Iris pigment epithelial cell (primary cell): ENCODE results near the gene TACC3.

Source experiments
- DNase-seq: peaks from one replicate; pipeline ENCODE4 v3.0.0-alpha.2; 2011; ENCODE audit warnings: low read depth

TACC3 gene

DNA sequence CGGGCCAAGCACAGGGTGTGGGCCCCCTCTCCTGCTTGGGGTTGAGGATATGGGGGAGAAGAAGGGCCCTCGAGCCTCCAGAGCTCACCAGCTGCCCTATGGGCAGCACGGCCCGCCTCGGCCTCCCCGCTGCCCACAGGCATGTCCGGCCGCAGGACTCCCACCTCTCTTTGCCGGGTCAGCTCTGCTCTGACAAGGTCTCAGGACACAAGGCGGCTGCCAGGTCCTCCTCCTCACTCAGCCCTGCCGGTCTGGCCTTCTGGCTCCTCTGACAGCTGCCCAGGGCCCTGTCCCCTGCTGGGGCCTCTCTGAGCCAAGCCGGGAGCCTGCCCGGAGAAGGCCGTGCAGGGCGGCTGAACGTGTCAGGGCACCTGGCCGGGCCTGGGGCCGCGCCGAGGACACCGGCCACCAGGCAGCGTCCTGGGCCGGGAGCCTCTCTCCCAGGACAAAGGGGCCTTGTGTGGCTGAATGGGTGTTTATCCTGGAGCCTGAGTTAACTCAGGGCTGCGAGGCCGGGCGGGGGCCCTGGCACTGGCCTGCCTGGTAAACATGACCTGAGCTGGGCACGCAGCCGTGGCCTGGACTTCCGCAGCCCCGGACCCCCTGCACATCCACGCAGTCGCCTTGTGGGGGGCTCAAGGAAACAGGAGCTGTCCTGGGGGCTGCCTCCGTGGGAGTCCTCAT is 25.7 kb downstream of the TACC3 start:
- no peak for DNase-seq

DNA sequence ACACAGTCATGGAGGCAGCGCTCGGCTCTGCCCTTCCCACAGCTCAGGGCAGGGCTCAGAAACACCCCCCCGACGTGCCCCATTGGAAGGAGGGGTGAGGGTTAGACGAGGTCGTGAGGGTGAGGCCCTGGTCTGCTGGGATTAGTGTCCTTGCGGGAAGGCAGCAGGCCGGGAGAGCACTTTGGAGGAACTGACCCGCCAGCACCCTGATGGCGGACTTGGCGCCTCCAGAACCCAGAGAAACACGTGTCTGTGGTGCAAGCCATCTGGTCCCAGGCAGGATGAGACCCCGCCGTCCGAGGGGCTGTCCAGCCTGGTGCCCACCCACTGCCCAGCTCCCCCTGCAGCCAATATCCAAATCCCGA is 26.3 kb downstream of the TACC3 start:
- DNase-seq, result no peak

DNA sequence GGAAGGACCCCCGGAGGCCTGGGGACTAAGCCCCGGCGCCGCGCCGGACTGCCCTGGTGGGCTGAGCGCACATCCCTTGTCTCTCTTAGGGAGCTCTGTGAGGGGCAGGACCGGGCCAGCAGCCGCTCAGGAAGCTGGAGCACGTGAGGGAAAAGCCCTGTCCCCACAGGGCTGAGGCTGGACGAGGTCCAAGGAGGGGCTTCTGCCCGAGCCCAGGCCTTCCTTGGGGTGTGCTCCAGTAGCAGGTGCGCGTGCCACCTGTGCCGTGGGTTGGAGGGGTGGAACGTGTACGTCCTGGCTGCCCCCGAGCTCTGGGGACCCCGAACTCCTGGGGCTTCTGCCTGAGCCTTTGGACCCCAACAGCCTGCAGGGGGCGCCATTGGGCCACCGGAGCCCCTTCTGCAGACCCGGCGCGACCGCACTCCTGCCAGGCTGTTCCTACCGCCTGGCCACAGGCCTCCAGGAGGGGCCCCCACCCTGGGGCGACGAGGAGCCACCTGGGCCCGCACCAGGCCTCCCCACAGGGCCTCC is 27.2 kb downstream of the TACC3 start:
- peak; percentile 48 for DNase-seq

DNA sequence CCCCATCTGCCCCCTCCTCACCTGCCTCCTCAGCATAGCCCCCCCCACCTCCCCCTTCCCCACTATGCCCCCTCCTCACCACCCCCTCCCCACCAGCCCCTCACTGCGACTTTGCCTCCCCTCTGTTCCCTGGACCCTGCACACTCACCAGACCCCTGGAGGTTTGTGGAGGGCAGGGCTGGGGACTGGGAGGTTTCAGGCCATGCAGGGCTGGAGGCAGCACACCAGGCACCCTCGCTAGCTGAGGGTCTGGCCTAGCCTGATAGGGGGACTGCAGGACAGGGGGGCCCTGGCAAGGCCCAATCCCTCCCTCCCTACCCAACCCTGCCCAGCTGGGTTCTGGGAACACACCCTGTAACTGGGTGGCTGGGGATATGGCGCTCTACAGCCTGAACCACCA is 28.0 kb downstream of the TACC3 start:
- DNase-seq, result no peak

DNA sequence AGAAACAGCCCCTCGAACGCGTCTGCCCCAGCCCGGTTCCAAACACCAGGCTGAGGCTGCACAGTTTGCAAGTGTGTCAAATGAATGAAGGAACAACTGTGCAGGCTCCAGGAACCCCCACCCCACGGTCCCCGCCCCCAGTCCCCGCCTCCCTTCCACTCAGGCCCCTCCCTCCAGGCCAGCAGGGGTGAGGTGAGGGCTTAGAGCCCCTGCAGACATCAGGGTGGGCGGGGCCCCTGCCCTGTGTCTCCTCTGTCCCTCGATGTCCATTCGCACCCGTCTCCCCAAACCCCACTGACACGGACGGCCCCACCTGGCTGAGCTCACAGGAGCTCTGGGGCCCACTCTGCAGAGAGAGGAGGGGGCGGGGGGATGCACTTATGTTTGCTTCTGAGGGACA is 28.5 kb downstream of the TACC3 start:
- no peak for DNase-seq

DNA sequence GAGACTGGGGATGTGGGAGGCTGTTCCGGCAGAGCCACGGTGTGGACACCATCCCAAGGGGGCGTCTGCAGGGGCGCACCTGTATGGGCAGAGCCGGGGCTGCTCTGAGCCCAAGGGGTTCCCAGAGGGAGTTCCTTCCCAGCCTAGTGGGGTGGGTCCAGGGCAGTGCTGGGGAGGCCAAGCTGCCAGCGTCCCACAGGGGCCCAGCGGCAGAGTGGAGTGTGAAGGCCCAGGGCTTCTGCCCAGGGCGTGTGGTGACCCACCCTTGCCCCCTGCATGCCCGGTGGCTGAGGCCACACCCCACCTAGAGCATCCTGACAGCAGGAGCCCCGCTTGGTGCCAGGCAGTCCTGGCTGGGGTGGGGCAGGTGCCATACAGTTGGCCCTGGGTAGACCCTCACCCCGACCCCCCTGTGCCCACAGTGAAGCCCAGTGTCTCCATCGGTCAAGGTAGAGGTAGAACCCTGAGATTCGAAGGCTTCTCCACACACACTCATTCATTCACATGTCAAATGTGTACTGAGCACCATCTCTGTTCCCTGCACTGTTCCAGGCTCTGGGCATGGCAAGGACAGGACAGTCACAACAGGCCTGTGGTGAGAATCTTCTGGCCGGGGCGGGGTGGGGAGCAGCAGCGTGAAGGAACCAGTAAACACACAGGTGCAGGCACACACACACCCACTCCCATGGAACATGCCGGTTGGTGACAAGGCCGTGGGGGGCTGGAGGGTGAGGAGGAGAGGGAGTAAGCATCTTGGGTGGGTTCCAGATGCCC is 29.2 kb downstream of the TACC3 start:
- DNase-seq, result no peak

DNA sequence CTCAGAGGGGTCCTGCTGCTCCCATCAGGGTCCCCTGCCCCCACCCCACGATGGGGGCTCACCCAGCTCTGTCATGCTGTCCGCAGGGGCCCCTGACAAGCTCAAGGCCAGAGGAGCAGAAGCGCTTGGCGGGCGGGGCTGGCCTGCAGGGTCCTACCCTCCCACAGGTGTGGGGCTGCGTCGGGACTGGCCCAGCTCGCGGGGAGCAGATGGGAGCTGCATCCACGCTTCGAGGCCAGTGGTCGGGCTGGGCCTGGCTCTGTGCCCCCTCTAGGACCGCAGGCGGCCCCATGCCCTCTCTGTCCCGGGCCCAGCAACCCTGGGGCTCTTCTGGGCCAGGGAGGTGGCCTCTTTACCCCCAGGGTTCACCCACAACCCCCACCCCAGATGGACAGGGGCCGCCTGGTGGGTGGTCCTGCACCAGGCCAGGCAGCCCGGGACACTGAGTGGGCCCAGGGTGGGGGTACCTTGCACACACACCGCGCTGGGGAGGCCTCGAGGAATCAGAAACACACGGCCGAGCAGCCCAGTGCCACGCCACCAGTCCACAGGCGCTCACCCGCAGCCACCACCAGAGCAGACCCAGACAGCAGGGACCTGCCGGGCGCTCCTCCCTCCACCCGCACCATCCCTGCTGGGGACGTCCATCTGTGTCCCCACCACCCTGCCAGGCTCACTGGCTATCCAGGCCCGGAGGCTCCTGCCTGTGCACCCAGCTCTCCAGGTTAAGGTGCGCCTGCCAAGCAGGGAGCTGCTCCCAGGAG is 30.0 kb downstream of the TACC3 start:
- DNase-seq, result no peak

DNA sequence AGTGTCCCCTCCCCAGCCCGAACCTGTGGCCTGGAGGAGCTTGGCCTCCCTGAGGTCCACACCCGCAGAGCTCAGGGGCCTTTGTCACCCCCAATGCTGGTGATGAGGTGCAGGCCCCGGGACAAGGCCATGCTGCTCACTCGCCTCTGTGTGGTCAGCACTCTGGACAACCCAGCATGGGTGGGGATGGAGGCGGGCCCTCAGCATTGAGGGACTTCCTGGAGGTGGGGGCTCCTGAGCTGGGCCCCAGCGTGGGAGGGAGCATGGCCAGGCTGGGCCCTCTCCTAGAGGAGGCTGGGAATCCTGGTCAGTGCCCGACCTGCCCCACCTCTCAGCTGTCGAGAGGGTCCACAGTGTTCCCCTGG is 30.6 kb downstream of the TACC3 start:
- DNase-seq, result no peak

DNA sequence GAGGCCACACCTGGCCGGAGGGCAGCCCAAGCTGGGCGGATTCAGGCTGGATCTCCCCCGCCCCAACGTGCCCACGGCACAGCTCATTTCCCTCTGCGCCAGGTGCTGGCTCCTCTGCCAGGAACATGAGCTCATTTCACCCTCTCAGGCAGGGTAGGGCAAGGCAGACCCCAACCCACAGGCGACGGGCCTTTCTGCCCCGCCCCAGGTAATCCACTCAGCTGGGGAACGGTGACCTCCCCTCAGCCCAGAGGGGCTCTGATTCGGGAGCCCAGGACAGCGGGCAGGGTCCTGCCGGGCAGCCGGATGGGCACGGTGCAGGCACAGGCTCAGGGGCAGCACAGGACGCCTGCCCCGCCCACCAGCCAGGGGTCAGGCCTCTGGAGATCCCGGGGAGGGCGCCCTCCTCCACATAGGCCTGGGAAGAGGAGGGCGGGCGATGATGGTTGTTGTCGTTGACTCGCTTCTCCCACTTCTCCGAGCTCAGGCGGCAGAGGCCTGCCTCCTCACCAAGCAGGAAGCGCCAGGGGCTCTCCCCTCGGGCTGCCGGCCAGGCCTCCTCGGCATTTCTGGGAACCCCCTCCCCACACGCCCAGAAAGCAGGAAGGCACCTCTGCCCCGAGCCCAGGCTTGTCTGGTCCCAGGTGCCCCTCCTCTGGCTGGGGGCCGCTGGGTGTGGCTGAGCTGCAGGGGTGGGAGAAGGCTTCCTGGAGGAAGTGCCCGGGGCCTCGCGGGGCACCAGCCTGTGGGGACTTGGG is 31.1 kb downstream of the TACC3 start:
- DNase-seq, result peak; percentile 10

DNA sequence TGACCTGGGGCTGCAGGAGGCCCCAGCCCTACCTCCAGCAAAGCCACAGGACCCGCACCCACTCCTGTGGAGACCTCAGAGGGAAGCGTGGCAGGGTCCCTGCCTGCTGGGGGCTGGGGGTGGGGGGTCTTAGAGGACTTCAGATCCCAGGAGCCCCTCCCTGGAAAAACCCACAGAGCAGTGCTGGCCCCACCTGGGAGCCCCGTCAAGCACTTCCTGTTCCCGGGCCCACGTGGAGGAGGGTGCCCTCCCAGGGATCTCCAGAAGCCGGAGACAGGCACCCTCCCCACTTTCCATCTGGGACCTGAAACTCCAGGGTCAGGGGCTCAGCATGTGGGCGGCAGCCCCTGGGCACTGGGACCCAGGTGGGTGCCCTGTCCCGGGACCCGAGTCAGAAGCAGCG is 32.0 kb downstream of the TACC3 start:
- no peak for DNase-seq

DNA sequence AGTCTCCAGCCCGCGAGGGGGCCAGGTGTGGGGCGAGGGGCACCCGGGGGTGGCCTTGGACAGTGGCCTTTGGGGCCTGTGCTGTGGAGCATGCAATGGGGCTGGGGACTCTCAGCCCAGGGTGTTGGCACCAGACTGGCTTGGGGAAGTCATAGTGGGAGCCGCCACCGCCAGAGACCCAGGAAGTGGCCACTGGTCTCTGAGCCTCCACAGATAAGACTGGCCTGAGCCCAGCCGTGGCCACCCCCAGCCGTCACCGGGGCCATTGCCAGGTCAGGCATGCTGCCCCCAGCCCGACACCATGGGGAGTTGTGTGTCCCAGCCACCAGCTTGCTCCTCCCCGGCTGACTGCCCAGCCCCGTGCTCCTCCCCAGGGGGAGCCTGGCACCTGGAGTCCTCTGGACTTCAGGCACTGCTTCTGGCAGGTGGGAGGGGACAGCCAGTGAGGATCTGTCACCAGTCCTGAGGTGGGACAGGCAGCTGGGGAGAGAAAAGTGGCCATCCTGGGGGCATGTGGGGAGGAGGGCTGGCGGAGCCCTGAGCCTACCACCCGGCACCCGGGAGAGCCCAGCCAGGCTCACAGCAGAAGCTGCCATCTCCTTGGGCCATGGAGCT is 32.5 kb downstream of the TACC3 start:
- DNase-seq, result no peak

DNA sequence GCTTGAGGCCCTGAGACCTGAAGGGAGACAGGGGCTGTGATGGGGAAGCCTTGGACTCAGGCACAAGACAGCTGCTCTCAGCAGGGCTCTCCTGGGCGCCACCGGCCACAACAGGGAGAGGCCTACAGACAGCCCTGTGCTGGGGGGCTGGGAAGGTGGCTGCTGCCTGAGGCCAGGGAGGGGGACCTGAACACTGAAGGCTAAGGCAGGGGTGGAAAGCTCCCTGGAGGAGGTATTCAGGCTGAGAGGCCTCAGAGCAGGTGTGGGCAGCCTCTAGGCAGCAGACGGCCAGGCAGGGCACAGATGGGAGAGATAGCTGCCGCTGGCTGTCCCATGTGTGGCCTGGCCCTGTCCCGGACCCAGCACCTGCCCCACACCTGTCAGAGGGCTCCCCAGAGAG is 33.0 kb downstream of the TACC3 start:
- DNase-seq, result no peak

DNA sequence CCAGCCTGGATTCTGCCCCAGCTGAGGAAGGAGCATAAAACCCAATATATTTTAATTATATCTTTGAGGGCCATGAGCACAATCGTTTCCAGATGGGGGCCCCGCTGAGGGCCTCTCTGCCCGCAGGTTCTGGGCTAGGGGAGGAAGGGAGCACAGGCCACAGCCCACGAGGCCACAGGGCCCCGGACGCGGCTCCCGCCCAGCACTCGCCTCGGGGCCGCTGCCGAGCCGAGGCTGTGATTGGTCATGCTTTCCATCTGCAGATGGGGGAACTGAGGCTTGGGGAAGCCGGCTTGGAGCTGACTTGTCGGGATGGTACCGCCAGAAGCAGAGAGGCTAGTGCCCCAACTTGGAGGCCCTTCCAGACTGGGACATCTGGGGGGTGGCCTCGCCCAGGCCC is 34.0 kb downstream of the TACC3 start:
- DNase-seq, result no peak

DNA sequence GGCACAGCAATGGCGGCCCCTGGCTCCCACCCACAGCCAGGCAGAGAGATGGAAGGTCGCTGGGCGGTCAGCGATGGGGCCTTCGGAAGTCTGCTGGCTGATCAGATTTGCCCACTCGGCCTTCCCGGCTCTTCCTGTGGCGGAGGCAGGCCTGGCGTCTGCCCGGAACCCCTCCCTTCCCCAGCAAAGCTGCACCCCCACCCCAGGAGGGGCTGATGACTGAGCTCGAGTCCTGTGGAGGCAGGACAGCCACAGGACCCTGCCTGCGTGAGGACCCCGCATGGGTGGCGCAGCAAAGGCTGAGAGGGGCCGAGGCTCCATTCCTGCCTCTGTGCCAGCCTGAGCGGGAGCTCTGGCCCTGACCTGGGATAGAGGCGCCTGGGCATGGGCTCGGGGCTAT is 34.8 kb downstream of the TACC3 start:
- no peak for DNase-seq

DNA sequence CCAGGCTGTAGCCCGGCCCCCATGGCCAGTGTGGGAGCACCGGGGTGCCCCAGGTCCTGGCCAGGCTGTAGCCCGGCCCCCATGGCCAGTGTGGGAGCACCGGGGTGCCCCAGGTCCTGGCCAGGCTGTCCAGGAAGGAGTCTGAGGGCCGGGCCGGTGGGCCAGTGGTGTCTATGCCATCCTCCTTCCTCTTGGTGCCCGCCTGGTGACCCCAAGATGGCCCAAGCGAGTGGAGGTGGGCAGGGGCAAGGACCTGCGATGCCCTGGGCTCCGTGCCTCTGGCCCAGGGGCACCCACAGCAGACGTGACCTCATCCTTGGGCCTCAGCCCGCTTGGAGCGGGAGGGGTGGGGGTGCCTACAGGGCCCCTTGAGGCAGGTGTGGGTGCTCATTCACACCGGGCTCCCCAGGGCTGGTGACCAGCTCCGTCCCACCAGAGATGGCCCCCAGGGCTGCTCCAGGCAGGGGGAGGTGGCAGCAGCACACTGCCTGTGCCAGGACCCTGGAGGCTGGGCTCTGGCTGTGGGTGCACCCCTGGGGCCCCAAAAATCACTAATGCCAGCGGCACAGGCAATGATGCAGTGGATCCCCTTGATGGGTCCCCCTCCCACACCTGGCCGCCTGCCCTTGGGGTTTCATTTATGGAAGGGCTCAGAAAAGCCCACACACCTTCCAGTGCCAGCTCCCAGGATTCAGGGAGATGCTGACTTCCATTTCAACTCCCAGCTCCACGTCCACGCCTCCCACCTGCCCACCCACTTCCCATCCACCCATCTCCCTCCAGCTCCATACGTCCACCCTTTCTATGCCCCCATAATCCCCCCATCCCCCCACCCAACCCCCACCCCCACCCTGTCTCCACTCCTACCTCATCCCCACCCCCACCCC is 35.8 kb downstream of the TACC3 start:
- DNase-seq, result no peak

DNA sequence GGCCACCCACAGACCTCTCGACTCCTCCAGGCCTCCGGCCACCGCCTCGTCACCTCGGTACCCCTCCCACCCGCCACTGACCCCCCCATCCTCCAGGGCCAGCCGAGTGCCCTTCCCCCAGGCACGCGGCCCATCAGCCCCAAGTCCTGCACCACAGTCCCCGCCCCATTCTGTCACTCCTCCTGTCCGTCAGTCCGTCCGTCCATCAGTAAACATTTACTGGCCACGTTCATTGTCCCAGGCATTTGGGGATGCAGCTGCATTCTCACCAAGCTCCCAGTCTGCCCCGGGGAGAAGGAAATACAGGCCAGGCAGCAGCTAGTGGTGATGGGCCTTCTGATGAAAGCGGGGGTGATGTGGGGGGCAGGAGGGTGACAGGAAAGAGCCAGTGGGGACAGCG is 36.5 kb downstream of the TACC3 start:
- DNase-seq, result no peak

DNA sequence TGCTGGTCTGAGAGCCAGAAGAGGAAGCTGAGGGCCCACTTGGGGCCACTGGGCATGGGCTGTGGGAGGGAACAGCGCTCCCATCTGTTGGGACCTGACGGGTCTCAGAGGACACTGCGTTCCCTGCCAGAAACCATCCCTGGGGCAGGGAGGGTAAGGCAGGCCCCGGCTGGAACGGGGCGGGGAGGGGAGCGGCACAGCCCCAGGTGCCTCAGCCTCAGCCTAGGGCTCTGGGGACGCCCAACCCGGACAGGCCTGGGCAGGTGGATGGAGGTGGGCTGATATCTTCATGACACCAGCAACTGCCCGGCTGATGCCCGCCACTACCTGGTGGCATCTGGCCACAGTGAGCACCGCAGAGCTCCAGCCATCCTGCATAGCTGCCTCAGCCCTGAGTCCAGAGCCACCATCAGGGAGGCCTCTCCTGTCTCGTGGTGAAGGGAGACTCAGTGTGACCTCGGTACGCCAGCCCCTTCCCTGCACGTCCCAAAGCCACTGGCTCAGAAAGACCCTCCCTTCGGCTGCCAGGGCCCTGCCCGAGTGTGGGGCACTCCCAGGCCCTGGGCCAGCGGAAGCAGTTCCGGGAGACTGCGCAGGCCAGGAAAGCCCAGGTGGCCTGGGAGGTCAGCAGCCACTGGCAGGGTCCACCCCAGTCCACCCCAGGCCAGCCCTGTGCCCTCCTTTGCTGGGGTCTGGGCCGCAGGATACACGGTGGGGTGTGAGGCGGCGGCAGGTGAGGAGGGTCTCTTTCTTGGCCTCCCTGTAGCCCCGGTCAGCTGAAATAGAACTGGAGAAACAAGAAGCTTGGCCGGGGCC is 37.2 kb downstream of the TACC3 start:
- DNase-seq, result no peak

DNA sequence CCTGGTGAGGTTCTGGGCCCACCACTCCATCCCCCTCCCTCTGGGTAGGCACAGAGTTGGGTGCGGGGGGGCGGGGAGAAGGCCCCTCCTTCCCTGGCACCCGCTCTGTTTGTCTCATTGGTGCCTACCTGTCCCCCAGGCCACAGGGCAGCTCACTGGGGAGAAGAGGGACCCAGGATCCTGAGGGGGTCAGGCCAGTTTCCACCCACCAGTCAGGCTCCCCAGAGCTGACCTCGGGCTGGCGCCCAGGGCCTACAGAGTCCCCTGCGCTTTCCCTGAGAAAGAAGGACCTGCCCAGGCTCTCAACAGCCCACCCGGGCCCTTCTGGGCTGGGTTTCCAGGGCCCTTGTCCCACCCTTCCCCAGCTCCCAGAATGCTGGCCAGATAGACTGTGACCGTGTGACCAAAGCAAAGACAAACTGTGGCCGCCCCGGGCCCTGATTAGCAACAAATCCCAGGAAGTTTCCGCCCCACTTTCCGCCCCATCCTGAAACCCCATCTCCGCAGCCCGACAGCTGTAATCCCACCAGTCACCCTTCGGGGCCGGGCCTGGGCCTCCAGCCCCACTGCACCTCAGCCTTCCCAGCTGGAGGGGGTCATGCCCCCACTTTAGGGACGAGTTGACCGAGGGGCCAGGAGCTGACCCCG is 38.0 kb downstream of the TACC3 start:
- DNase-seq, result no peak

DNA sequence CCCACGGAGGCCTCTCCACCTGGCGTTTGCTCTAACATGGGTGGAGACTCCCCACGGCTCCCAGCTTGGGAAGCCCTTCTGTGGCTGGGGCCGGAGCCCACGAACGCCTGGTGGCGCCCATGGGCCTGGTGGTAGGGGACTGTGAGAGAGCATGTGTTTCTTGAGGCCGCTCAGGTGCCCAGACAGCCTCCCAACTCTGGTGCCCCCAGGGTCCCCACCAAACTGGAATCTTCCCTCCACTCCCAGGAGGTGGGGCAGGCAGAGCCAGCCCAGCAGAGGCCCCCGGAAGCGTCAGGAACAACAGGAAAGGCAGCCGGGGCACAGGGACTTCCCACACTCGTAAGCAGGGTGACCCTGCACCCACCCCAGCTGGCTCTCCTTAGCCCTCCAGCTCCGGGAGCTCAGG is 38.5 kb downstream of the TACC3 start:
- DNase-seq, result no peak
